OCI-LY3 (cell line): ENCODE measurements around the gene KRT74.

Experiments used
- H2AFZ ChIP-seq: fragments of 200-600, 300-600 bp; shearing (Covaris generic); 2 replicates; pipeline ENCODE4 v1.6.0; 2014; ENCODE audit warnings: antibody characterized with exemption, low read depth, low read length
- H3K27ac ChIP-seq: fragments of 200-600, 300-600 bp; sonication (generic); 2 replicates; pipeline ENCODE4 v1.5.1; 2014; ENCODE audit warnings: mild to moderate bottlenecking, low read length, moderate library complexity, mixed read lengths
- H3K27me3 ChIP-seq: fragments of 200-600, 300-600 bp; sonication (generic); 2 replicates; pipeline ENCODE4 v1.6.1; 2014; ENCODE audit warnings: low read depth, low read length, mixed read lengths
- H3K36me3 ChIP-seq: fragments of 200-600, 300-600 bp; sonication (generic); replicated peaks from 2 replicates; pipeline ENCODE3; 2014; ENCODE audit warnings: low read depth, low read length, mixed read lengths
- H3K4me1 ChIP-seq: fragments of 300-600, 200-600 bp; sonication (generic); 2 replicates; pipeline ENCODE4 v1.6.1; 2014; ENCODE audit warnings: low read length, mixed read lengths
- H3K4me2 ChIP-seq: fragments of 200-600, 300-600 bp; sonication (generic); 2 replicates; pipeline ENCODE4 v1.6.1; 2014; ENCODE audit warnings: low read length, mixed read lengths
- H3K4me3 ChIP-seq: fragments of 300-600, 200-600 bp; sonication (generic); 2 replicates; pipeline ENCODE4 v1.5.1; 2014; ENCODE audit warnings: antibody characterized with exemption, mild to moderate bottlenecking, low read length, moderate library complexity
- H3K79me2 ChIP-seq: fragments of 300-600, 200-600 bp; shearing (Covaris generic); 2 replicates; pipeline ENCODE4 v1.6.1; 2014; ENCODE audit warnings: mild to moderate bottlenecking, low read length, mixed read lengths
- H3K9ac ChIP-seq: fragments of 300-600, 200-600 bp; shearing (Covaris generic); 2 replicates; pipeline ENCODE4 v1.6.0; 2014; ENCODE audit warnings: mild to moderate bottlenecking, low read length, moderate library complexity
- H3K9me3 ChIP-seq: fragments of 200-600, 300-600 bp; shearing (Covaris generic); 2 replicates; pipeline ENCODE4 v1.6.1; 2014; ENCODE audit warnings: low read length, mixed read lengths; ENCODE audit not compliant: insufficient read depth
- H4K20me1 ChIP-seq: fragments of 200-600, 300-600 bp; sonication (generic); 2 replicates; pipeline ENCODE4 v1.6.1; 2016; ENCODE audit warnings: low read length, mixed read lengths; ENCODE audit not compliant: insufficient read depth
- EZH2phosphoT487 ChIP-seq: fragments of 200-600 bp; shearing (Covaris generic); IDR thresholded peaks from 2 replicates; pipeline ENCODE4 v1.6.1; 2018; ENCODE audit warnings: antibody characterized with exemption, mixed run types, low read depth
- TF ChIP-seq, protein P1 (sequence below): fragments of 200-600, 300-600 bp; sonication (generic); IDR thresholded peaks from 2 replicates; pipeline ENCODE4 v1.5.1; 2014; ENCODE audit warnings: antibody characterized with exemption, low read length, low read depth

The KRT74 gene

DNA sequence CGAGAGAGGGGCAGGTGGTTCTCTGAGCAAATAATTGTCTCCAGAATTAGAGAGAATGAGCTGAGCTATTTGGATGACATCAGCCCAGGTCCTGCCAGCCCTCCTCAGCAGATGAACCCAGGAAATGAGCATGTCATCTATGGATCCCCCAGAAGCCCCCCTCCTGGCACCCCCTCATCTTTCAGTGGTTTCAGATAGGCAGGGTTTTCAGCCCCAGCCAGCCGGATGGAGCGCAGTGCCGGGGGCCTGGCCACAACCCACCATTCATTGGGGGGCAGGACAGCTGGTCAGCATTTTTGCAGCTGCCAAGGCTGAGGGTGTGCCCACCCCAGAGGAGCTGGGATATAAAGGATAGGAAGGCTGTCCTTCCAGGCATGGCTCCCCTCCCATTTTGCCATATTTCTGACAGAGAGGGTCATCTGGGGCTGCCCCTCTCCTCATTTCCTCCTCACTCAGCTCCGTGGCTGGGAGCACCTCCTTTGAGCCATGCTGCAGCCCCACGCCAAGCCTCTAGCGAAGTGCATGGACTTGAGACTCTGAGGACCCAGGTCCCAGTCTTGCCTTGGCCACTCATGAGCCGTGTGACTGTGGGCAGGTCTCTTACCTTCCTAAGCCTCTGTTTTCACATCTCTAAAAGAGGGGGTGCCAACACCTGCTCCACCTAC, 14.7 kb downstream of the KRT74 start:
- no peaks in the 10 kb centered on the region for H3K4me1 ChIP-seq
- no peak overlapping the region for H2AFZ ChIP-seq
- H4K20me1 ChIP-seq: no peaks in the 10 kb centered on the region
- H3K27me3 ChIP-seq: peaks cover 49% of the 10 kb centered on the region
- no peak overlapping the region for H3K27ac ChIP-seq
- H3K4me3 ChIP-seq: no peak overlapping the region
- no peaks in the 10 kb centered on the region for H3K79me2 ChIP-seq
- H3K9ac ChIP-seq: no peak overlapping the region
- H3K4me2 ChIP-seq: no peak overlapping the region
- H3K36me3 ChIP-seq: no peaks in the 10 kb centered on the region
- TF ChIP-seq, protein P1, sequence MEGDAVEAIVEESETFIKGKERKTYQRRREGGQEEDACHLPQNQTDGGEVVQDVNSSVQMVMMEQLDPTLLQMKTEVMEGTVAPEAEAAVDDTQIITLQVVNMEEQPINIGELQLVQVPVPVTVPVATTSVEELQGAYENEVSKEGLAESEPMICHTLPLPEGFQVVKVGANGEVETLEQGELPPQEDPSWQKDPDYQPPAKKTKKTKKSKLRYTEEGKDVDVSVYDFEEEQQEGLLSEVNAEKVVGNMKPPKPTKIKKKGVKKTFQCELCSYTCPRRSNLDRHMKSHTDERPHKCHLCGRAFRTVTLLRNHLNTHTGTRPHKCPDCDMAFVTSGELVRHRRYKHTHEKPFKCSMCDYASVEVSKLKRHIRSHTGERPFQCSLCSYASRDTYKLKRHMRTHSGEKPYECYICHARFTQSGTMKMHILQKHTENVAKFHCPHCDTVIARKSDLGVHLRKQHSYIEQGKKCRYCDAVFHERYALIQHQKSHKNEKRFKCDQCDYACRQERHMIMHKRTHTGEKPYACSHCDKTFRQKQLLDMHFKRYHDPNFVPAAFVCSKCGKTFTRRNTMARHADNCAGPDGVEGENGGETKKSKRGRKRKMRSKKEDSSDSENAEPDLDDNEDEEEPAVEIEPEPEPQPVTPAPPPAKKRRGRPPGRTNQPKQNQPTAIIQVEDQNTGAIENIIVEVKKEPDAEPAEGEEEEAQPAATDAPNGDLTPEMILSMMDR: no peak
- no peak for TF ChIP-seq EZH2phosphoT487
- H3K9me3 ChIP-seq: no peaks in the 10 kb centered on the region

DNA sequence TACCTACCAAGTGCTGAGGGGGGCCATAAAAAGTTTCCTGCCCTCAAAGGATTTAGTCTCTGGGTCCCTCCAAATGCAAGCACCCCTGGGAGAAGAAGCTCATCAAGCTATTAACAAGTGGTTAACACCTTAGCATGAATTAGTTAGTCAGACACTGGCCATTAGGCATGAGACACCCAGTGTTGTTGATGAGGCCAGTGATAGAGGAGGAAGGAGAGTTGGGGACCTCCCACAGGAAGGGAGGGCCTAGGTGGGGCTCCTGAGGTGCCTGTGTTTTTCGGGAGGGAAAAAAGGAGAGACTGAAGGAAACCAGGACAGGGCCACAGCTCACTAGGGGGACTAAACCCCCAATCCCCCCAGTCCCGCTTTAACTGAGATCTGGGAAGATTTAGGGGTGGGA, 16.2 kb downstream of the KRT74 start:
- H2AFZ ChIP-seq: no peak overlapping the region
- H3K79me2 ChIP-seq: no peaks in the 10 kb centered on the region
- H3K36me3 ChIP-seq: no peaks in the 10 kb centered on the region
- TF ChIP-seq, protein P1: no peak
- TF ChIP-seq EZH2phosphoT487: no peak
- H3K9ac ChIP-seq: no peak overlapping the region
- H3K9me3 ChIP-seq: no peaks in the 10 kb centered on the region
- H3K4me3 ChIP-seq: no peak overlapping the region
- H4K20me1 ChIP-seq: no peaks in the 10 kb centered on the region
- H3K4me2 ChIP-seq: no peak overlapping the region
- H3K27me3 ChIP-seq: peaks cover 39% of the 10 kb centered on the region
- H3K27ac ChIP-seq: no peak overlapping the region
- no peaks in the 10 kb centered on the region for H3K4me1 ChIP-seq

DNA sequence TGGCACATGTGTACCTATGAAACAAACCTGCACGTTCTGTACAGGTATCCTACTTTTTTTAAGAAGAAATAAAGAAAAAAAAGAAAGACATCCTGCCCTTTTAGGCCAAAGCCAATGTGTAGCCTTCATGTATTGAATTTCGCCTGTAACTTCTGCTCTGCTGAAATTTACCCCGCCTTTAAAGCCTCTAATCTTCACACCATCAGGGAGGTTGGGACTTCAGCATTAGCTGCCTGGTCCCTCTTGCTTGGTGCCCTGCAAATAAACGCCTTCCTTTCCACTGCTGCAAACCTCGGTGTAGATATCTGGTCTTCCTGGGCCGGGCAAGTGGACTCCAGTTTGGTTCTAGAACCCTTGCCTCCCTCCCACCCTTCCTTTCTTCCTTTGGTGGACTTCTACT, 18.1 kb downstream of the KRT74 start:
- Histone ChIP-seq H3K27ac (no peak overlapping the region), H3K9me3 (no peaks in the 10 kb centered on the region), H3K27me3 (peaks cover 31% of the 10 kb centered on the region), H3K79me2 (no peaks in the 10 kb centered on the region), H2AFZ (no peak overlapping the region), H3K36me3 (no peaks in the 10 kb centered on the region), H3K4me2 (no peak overlapping the region), H3K4me3 (no peak overlapping the region), H3K4me1 (no peaks in the 10 kb centered on the region), H4K20me1 (no peaks in the 10 kb centered on the region), H3K9ac (no peak overlapping the region)
- TF ChIP-seq, protein P1: no peak
- TF ChIP-seq EZH2phosphoT487: no peak

DNA sequence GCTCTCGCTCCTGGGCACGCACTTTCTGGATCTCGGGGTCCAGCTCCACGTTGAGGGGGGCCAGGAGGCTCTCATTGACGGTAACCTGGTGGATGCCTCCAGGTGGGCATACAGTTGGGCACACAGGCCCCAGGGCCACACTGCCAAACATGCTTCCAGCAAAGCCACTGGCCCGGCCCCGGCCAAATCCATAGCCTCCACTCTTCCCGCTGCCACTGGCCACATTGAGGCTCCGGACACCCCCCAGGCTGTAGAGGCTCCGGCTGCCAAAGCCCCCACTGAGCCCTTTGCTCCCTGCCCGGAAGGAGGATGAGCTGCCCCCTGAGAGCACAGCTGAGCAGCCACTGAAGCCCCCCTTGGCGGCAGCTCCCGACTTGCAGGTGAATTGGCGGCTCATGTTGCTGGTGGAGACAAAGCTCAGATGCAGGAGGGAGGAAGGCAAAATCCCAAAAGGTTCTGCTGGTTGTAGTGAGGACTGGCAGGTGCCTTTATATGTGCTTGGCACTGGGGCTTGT, 20.9 kb downstream of the KRT74 start, which contains the start of gene KRT71:
Gene KRT71, minus strand, starts transcription at position 465 of the 515 bp plus-strand sequence. Its CDS starts 68 bp downstream, at position 397.
- Histone ChIP-seq H3K4me3 (no peak within 1 kb of the TSS), H4K20me1 (no peaks in the 10 kb centered on the region), H3K27ac (no peak within 1 kb of the TSS), H2AFZ (no peak within 1 kb of the TSS), H3K27me3 (peaks cover 15% of the 10 kb centered on the region; the same call in 1 of the 2 replicates), H3K79me2 (no peaks in the 10 kb centered on the region), H3K4me2 (no peak within 1 kb of the TSS), H3K36me3 (no peaks in the 10 kb centered on the region), H3K9ac (no peak within 1 kb of the TSS), H3K4me1 (peaks cover 8% of the 10 kb centered on the region), H3K9me3 (no peaks in the 10 kb centered on the region)
- no peak for TF ChIP-seq EZH2phosphoT487
- TF ChIP-seq, protein P1: no peak
